GM23338 (cell line): ENCODE data around the gene LINGO1. TPM values are rescaled to one million over a fixed set of nuclear protein-coding genes. Genes with fewer than 3 reads are reported as not detected.

Source experiments
- ATAC-seq: fragments of 200-7000 bp; cut with Tn5 transposase; 3 replicates; pipeline ENCODE4 v1.9.1; 2020
- DNase-seq: peaks from one replicate; pipeline ENCODE4 v3.0.0-alpha.2; 2015; ENCODE audit warnings: low spot score
- H2AFZ ChIP-seq: fragments of 200-600 bp; sonication (generic); 2 replicates; pipeline ENCODE4 v1.8.0; 2016; ENCODE audit warnings: antibody characterized with exemption, mild to moderate bottlenecking, moderate library complexity
- H3F3A ChIP-seq: fragments of 200-600 bp; sonication (generic); replicated peaks from 2 replicates; pipeline ENCODE4 v1.8.0; 2017; ENCODE audit warnings: antibody characterized with exemption, mixed run types, low read depth
- H3K27ac ChIP-seq: fragments of 200-600 bp; sonication (generic); 2 replicates; pipeline ENCODE4 v1.6.1; 2016; ENCODE audit warnings: low read depth
- H3K27me3 ChIP-seq: fragments of 200-600 bp; sonication (generic); 2 replicates; pipeline ENCODE4 v1.8.0; 2016; ENCODE audit warnings: mild to moderate bottlenecking, mixed run types, moderate library complexity; ENCODE audit not compliant: insufficient read depth
- H3K36me3 ChIP-seq: fragments of 200-600 bp; sonication (generic); 2 replicates; pipeline ENCODE4 v1.8.0; 2016; ENCODE audit warnings: mild to moderate bottlenecking; ENCODE audit not compliant: insufficient read depth
- H3K4me1 ChIP-seq: fragments of 200-600 bp; sonication (generic); 2 replicates; pipeline ENCODE4 v1.8.0; 2016; ENCODE audit warnings: mild to moderate bottlenecking, moderate library complexity; ENCODE audit not compliant: insufficient read depth
- H3K4me2 ChIP-seq: fragments of 200-600 bp; sonication (generic); 2 replicates; pipeline ENCODE4 v1.7.1; 2017; ENCODE audit warnings: mixed run types
- H3K4me3 ChIP-seq: fragments of 200-600 bp; sonication (generic); 2 replicates; pipeline ENCODE4 v1.6.1; 2016; ENCODE audit warnings: mixed run types
- H3K79me2 ChIP-seq: fragments of 200-600 bp; sonication (generic); replicated peaks from 2 replicates; pipeline ENCODE4 v1.8.0; 2017; ENCODE audit warnings: mild to moderate bottlenecking; ENCODE audit not compliant: insufficient read depth
- H3K9me2 ChIP-seq: fragments of 200-600 bp; sonication (generic); 2 replicates; pipeline ENCODE4 v1.8.0; 2017; ENCODE audit not compliant: insufficient read depth
- H4K20me1 ChIP-seq: fragments of 200-600 bp; sonication (generic); replicated peaks from 2 replicates; pipeline ENCODE4 v1.8.0; 2017; ENCODE audit warnings: mild to moderate bottlenecking; ENCODE audit not compliant: insufficient read depth
- H3K27ac Mint-ChIP-seq: 2 replicates; pipeline ENCODE4 v1.8.0; 2020; ENCODE audit warnings: inconsistent platforms, mild to moderate bottlenecking, moderate library complexity, mixed read lengths
- H3K27me3 Mint-ChIP-seq: 3 replicates; pipeline ENCODE4 v1.8.0; 2022; ENCODE audit warnings: low read depth, mild to moderate bottlenecking, moderate library complexity, mixed read lengths, inconsistent platforms; ENCODE audit not compliant: insufficient read depth, poor library complexity
- H3K36me3 Mint-ChIP-seq: 3 replicates; pipeline ENCODE4 v1.8.0; 2021; ENCODE audit warnings: low read depth, mild to moderate bottlenecking, inconsistent platforms, moderate library complexity, mixed read lengths
- H3K4me1 Mint-ChIP-seq: 3 replicates; pipeline ENCODE4 v1.8.0; 2020; ENCODE audit warnings: mild to moderate bottlenecking, inconsistent platforms, mixed read lengths
- H3K4me3 Mint-ChIP-seq: 3 replicates; pipeline ENCODE4 v1.8.0; 2021; ENCODE audit warnings: moderate library complexity, mild to moderate bottlenecking, inconsistent platforms, mixed read lengths
- H3K9me3 Mint-ChIP-seq: 3 replicates; pipeline ENCODE4 v1.8.0; 2020; ENCODE audit warnings: moderate library complexity, mild to moderate bottlenecking, inconsistent platforms, mixed read lengths
- CREB1 ChIP-seq: fragments of 250-450 bp; sonication (Bioruptor Pico); IDR thresholded peaks from 2 replicates; pipeline ENCODE4 v1.5.0; 2020; ENCODE audit warnings: low read depth, mild to moderate bottlenecking, moderate library complexity
- CTCF ChIP-seq, 2 experiments: fragments of 200-600 bp in 1 of 2; sonication (generic) in 1 of 2; conservative IDR thresholded peaks; 2 replicates each; pipeline versions ENCODE4 v1.5.1 to v1.6.1; 2016 to 2017; ENCODE audit warnings: antibody characterized with exemption in 2 of 2, low read depth in 2 of 2, mild to moderate bottlenecking in 2 of 2, moderate library complexity in 1 of 2
- ETS1 ChIP-seq: IDR thresholded peaks from 2 replicates; pipeline ENCODE4 v1.6.1; 2016; ENCODE audit warnings: antibody characterized with exemption
- EZH2 ChIP-seq: fragments of 200-600 bp; sonication (generic); IDR thresholded peaks from one replicate; pipeline ENCODE4 v1.8.0; 2017; ENCODE audit warnings: antibody characterized with exemption, mild to moderate bottlenecking, low read depth; ENCODE audit not compliant: unreplicated experiment
- EZH2phosphoT487 ChIP-seq: fragments of 200-600 bp; sonication (generic); IDR thresholded peaks from one replicate; pipeline ENCODE4 v1.8.1; 2018; ENCODE audit warnings: antibody characterized with exemption; ENCODE audit not compliant: unreplicated experiment
- JUNB ChIP-seq: IDR thresholded peaks from one replicate; pipeline ENCODE4 v1.6.1; 2016; ENCODE audit warnings: antibody characterized with exemption; ENCODE audit not compliant: unreplicated experiment
- NANOG ChIP-seq: IDR thresholded peaks from 2 replicates; pipeline ENCODE4 v1.6.1; 2016; ENCODE audit warnings: antibody characterized with exemption, borderline replicate concordance
- POLR2AphosphoS5 ChIP-seq: IDR thresholded peaks from 2 replicates; pipeline ENCODE4 v1.6.1; 2016; ENCODE audit warnings: antibody characterized with exemption, low read depth
- REST ChIP-seq: IDR thresholded peaks from one replicate; pipeline ENCODE4 v1.6.1; 2018; ENCODE audit warnings: antibody characterized with exemption; ENCODE audit not compliant: unreplicated experiment
- STAT1 ChIP-seq: IDR thresholded peaks from one replicate; pipeline ENCODE4 v1.6.1; 2016; ENCODE audit warnings: antibody characterized with exemption; ENCODE audit not compliant: unreplicated experiment
- ZNF114 ChIP-seq: fragments of 250-450 bp; sonication (Bioruptor Pico); IDR thresholded peaks from 2 replicates; pipeline ENCODE4 v1.5.0; 2020; ENCODE audit warnings: mild to moderate bottlenecking, moderate library complexity
- ZNF331 ChIP-seq: fragments of 250-450 bp; sonication (Bioruptor Pico); IDR thresholded peaks from 2 replicates; pipeline ENCODE4 v1.5.0; 2020; ENCODE audit warnings: low read depth, mild to moderate bottlenecking, moderate library complexity
- ZNF462 ChIP-seq: fragments of 250-450 bp; sonication (Bioruptor Pico); IDR thresholded peaks from 2 replicates; pipeline ENCODE4 v1.5.0; 2020; ENCODE audit warnings: mild to moderate bottlenecking, moderate library complexity
- polyA plus RNA-seq: library from polyadenylated mRNA; unstranded; fragments of >200 nt; fragmentation: Nextera tagmentation; extraction: Ambion mirVana; gene quantifications from 2 replicates; pipeline ENCODE4 v1.2.1, GENCODE V29; 2016
- total RNA-seq: library from RNA; depleted of rRNA; stranded (reverse); fragments of >200 nt; shearing (Covaris generic); gene quantifications from 2 replicates; pipeline ENCODE4 v1.2.3, GENCODE V29; 2014

Gene LINGO1
- total and polyA plus RNA-seq, 2 experiments from 2014 or later: 16.9 to 63.1 TPM

- Histone ChIP-seq H3K79me2 (no peaks in the 10 kb centered on the region), H4K20me1 (no peaks in the 10 kb centered on the region), H3K36me3 (no peaks in the 10 kb centered on the region), H3K4me2 (no peak overlapping the region), H3K4me3 (no peak overlapping the region), H3K4me1 (no peaks in the 10 kb centered on the region), H2AFZ (no peak overlapping the region), H3K9me2 (no peaks in the 10 kb centered on the region), H3K27ac (no peak overlapping the region), H3F3A (no peaks in the 10 kb centered on the region), H3K27me3 (no peaks in the 10 kb centered on the region)
- Mint-ChIP-seq H3K4me1 (peaks cover 9% of the 10 kb centered on the region; the same call in 1 of the 3 replicates), H3K27ac (no peak overlapping the region), H3K36me3 (no peaks in the 10 kb centered on the region), H3K27me3 (peaks cover 17% of the 10 kb centered on the region), H3K4me3 (no peak overlapping the region), H3K9me3 (no peaks in the 10 kb centered on the region)
- DNase-seq (no peak), ATAC-seq (no peak)
- no peak for TF ChIP-seq POLR2AphosphoS5
- TF ChIP-seq CREB1 (CRISPR knock-in tag): no peak
- TF ChIP-seq ETS1: no peak
- no peak for TF ChIP-seq CTCF (conservative IDR thresholded peaks at IDR 0.05; ENCODE audit: low read depth in 2 of 2)
- no peak for TF ChIP-seq ZNF331 (CRISPR knock-in tag)
- TF ChIP-seq EZH2: no peak
- TF ChIP-seq NANOG: no peak
- TF ChIP-seq ZNF462: no peak
- TF ChIP-seq STAT1: no peak
- no peak for TF ChIP-seq JUNB
- TF ChIP-seq EZH2phosphoT487: no peak
- TF ChIP-seq ZNF114 (CRISPR knock-in tag): no peak
- no peak for TF ChIP-seq REST
Observed at GRCh38 chr15:77578641-77579372, 53.9 kb downstream of the LINGO1 start.
